Naive thymus-derived CD4-positive, alpha-beta T cell (primary cell): Measurements from ENCODE around the gene NEDD4L. TPM values are rescaled to one million over a fixed set of nuclear protein-coding genes. Genes with fewer than 3 reads are reported as not detected.
"Not testable (repeated sequence)": the region's sequence is repeated elsewhere in the genome, so short reads cannot be mapped to it uniquely, and the experiment has no call there.

Source experiments
- ATAC-seq: fragments of 150-1000 bp; cut with Tn5 transposase; 2 replicates; pipeline ENCODE4 v1.10.0; 2021; ENCODE audit warnings: mild to moderate bottlenecking, moderate library complexity
- CTCF ChIA-PET: fragments of 350-600 bp; sonication (Branson Sonifier 250); formaldehyde crosslinking; loops from one replicate; lab custom pipeline; 2021; ENCODE audit warnings: antibody characterized with exemption; lab: Charles Lee
- POLR2A ChIA-PET: fragments of 350-600 bp; sonication (Branson Sonifier 250); formaldehyde crosslinking; loops from one replicate; lab custom pipeline; 2021; ENCODE audit warnings: antibody characterized with exemption, inconsistent platforms; lab: Charles Lee
- DNase-seq, 9 donors: peaks; one replicate each; pipeline versions ENCODE4 v3.0.0 to v3.0.0-alpha.2; 2020 to 2022; ENCODE audit warnings: mixed read lengths in 1 of 9
- H3K27ac ChIP-seq: one replicate; pipeline ENCODE4 v1.7.0; 2013; ENCODE audit warnings: mild to moderate bottlenecking, low read depth, low read length, moderate library complexity
- H3K27me3 ChIP-seq, 2 donors: one replicate each; pipeline ENCODE4 v1.7.0; 2013; ENCODE audit warnings: low read length in 2 of 2, mild to moderate bottlenecking in 2 of 2, moderate library complexity in 2 of 2; ENCODE audit not compliant: control insufficient read depth in 2 of 2, insufficient read depth in 2 of 2
- H3K36me3 ChIP-seq, 3 experiments: 1 replicate in 2 of 3; 2 replicates in 1 of 3; pipeline ENCODE4 v1.7.0; 2013; ENCODE audit warnings: low read length in 3 of 3, mild to moderate bottlenecking in 3 of 3, moderate library complexity in 1 of 3; ENCODE audit not compliant: insufficient read depth in 3 of 3, control insufficient read depth in 2 of 3
- H3K4me1 ChIP-seq, 2 donors: one replicate each; pipeline ENCODE4 v1.7.0; 2013; ENCODE audit warnings: low read length in 2 of 2, mild to moderate bottlenecking in 2 of 2, moderate library complexity in 1 of 2; ENCODE audit not compliant: control insufficient read depth in 2 of 2, insufficient read depth in 2 of 2
- H3K4me3 ChIP-seq: 2 replicates; pipeline ENCODE4 v1.7.0; 2013; ENCODE audit warnings: mild to moderate bottlenecking, low read length
- H3K9me3 ChIP-seq, 3 experiments: 1 replicate in 2 of 3; 2 replicates in 1 of 3; pipeline ENCODE4 v1.7.0; 2013; ENCODE audit warnings: low read length in 3 of 3; ENCODE audit not compliant: control insufficient read depth in 2 of 3
- H3K27ac Mint-ChIP-seq, 9 donors: one replicate each; pipeline ENCODE4 v1.8.0; 2020 to 2022; ENCODE audit warnings: mixed read lengths in 9 of 9, mild to moderate bottlenecking in 8 of 9, moderate library complexity in 5 of 9, inconsistent platforms in 2 of 9
- H3K27me3 Mint-ChIP-seq, 5 donors: one replicate each; pipeline ENCODE4 v1.8.0; 2021 to 2022; ENCODE audit warnings: mixed read lengths in 5 of 5, mild to moderate bottlenecking in 1 of 5
- H3K36me3 Mint-ChIP-seq, 5 donors: one replicate each; pipeline ENCODE4 v1.8.0; 2020 to 2022; ENCODE audit warnings: mixed read lengths in 5 of 5, mild to moderate bottlenecking in 3 of 5, inconsistent platforms in 1 of 5
- H3K4me1 Mint-ChIP-seq, 7 donors: one replicate each; pipeline ENCODE4 v1.8.0; 2020 to 2022; ENCODE audit warnings: mixed read lengths in 7 of 7, mild to moderate bottlenecking in 3 of 7, inconsistent platforms in 1 of 7
- H3K4me3 Mint-ChIP-seq, 10 donors: one replicate each; pipeline ENCODE4 v1.8.0; 2020 to 2022; ENCODE audit warnings: mild to moderate bottlenecking in 10 of 10, mixed read lengths in 10 of 10, moderate library complexity in 6 of 10, inconsistent platforms in 2 of 10
- H3K9me3 Mint-ChIP-seq, 11 donors: one replicate each; pipeline ENCODE4 v1.8.0; 2020 to 2022; ENCODE audit warnings: mixed read lengths in 11 of 11, mild to moderate bottlenecking in 4 of 11, inconsistent platforms in 1 of 11, moderate library complexity in 1 of 11
- intact Hi-C, 2 donors: fragments of 100-400 bp; cut with micrococcal nuclease; formaldehyde crosslinking; loops; one replicate each; pipeline ENCODE4 v1.15.1; 2023
- polyA plus RNA-seq, 2 donors: library from polyadenylated mRNA; unstranded; fragments of 300-500 nt; fragmentation: Illumina TruSeq; gene quantifications; one replicate each; pipeline ENCODE4 v1.2.3, GENCODE V29; 2021
- total RNA-seq, 6 experiments: library from RNA in 5 of 6; stranded (reverse) in 5 of 6; gene quantifications; 1 replicate in 5 of 6; 2 replicates in 1 of 6; pipeline ENCODE4 v1.2.3 and lab custom pipeline; 2021 to 2026

The NEDD4L gene
- total and polyA plus RNA-seq, 7 experiments from 2014 or later = 1.1 to 10.3 (median 4.2) TPM

GRCh38 chr18:58168993-58169392 is 125.0 kb downstream of the NEDD4L start:
- ChIA-PET CTCF (no interaction called here), POLR2A (no interaction called here)
- no peaks in the 10 kb centered on the region for H3K36me3 Mint-ChIP-seq
- no peaks in the 10 kb centered on the region for H3K9me3 Mint-ChIP-seq
- ATAC-seq (no peak), DNase-seq (no peak)
- no peaks in the 10 kb centered on the region for H3K4me1 Mint-ChIP-seq
- Histone ChIP-seq H3K36me3 (no peaks in the 10 kb centered on the region), H3K4me3 (no peak overlapping the region), H3K9me3 (no peaks in the 10 kb centered on the region), H3K27ac (no peak overlapping the region), H3K4me1 (no peaks in the 10 kb centered on the region), H3K27me3 (no peaks in the 10 kb centered on the region)
- no peak overlapping the region for H3K4me3 Mint-ChIP-seq
- H3K27me3 Mint-ChIP-seq = peaks cover 0 to 15% (median 0%) of the 10 kb centered on the region in 5 donors
- H3K27ac Mint-ChIP-seq = no peak overlapping the region
- intact Hi-C loops = no loop called here

- H3K9me3 Mint-ChIP-seq = no peaks in the 10 kb centered on the region
- peaks cover 0 to 15% (median 0%) of the 10 kb centered on the region in 5 donors for H3K27me3 Mint-ChIP-seq
- ATAC-seq (no peak), DNase-seq (no peak)
- POLR2A ChIA-PET = no interaction called here
- H3K4me1 Mint-ChIP-seq = no peaks in the 10 kb centered on the region
- no peaks in the 10 kb centered on the region for H3K36me3 Mint-ChIP-seq
- no peak overlapping the region for H3K4me3 Mint-ChIP-seq
- intact Hi-C loops = no loop called here
- no peaks in the 10 kb centered on the region for H3K36me3 ChIP-seq
- H3K9me3 ChIP-seq = no peaks in the 10 kb centered on the region
- no peaks in the 10 kb centered on the region for H3K4me1 ChIP-seq
- no peak overlapping the region for H3K27ac Mint-ChIP-seq
- no peaks in the 10 kb centered on the region for H3K27me3 ChIP-seq
- H3K27ac ChIP-seq = no peak overlapping the region
- no peak overlapping the region for H3K4me3 ChIP-seq
- CTCF ChIA-PET = no interaction called here
These were observed 125.4 kb downstream of the NEDD4L start for GRCh38 chr18:58169472-58169871.

- H3K4me3 ChIP-seq, H3K27ac Mint-ChIP-seq, H3K4me3 Mint-ChIP-seq, POLR2A ChIA-PET, H3K36me3 Mint-ChIP-seq, intact Hi-C loops, H3K9me3 ChIP-seq, H3K27ac ChIP-seq, DNase-seq, H3K4me1 ChIP-seq, CTCF ChIA-PET, ATAC-seq, H3K4me1 Mint-ChIP-seq, H3K9me3 Mint-ChIP-seq, H3K27me3 ChIP-seq, H3K36me3 ChIP-seq: not testable (repeated sequence)
- H3K27me3 Mint-ChIP-seq = peaks cover 0 to 15% (median 0%) of the 10 kb centered on the region in 5 donors
These were observed 126.0 kb downstream of the NEDD4L start for GRCh38 chr18:58170036-58170435.

GRCh38 chr18:58172031-58172430 is 128.0 kb downstream of the NEDD4L start:
- H3K4me3 Mint-ChIP-seq = no peak overlapping the region
- H3K4me1 Mint-ChIP-seq = no peaks in the 10 kb centered on the region
- CTCF ChIA-PET = interaction anchor here (1.3 kb wide), 1 partner anchor 9 kb away, joined by 7 read pairs; no protein-coding TSS in a partner anchor

GRCh38 chr18:58174285-58174684 is 130.3 kb downstream of the NEDD4L start:
- Mint-ChIP-seq H3K27ac (peak overlapping the region in 1 of 9 donors; percentile 55), H3K4me1 (no peaks in the 10 kb centered on the region), H3K36me3 (no peaks in the 10 kb centered on the region), H3K27me3 (peaks cover 0 to 10% (median 0%) of the 10 kb centered on the region in 5 donors), H3K9me3 (no peaks in the 10 kb centered on the region), H3K4me3 (no peak overlapping the region)
- no peaks in the 10 kb centered on the region for H3K9me3 ChIP-seq
- no peaks in the 10 kb centered on the region for H3K27me3 ChIP-seq
- ATAC-seq = no peak
- DNase-seq = no peak
- no peak overlapping the region for H3K27ac ChIP-seq
- intact Hi-C loops = no loop called here
- CTCF ChIA-PET = no interaction called here
- H3K36me3 ChIP-seq = no peaks in the 10 kb centered on the region
- no peak overlapping the region for H3K4me3 ChIP-seq
- no peaks in the 10 kb centered on the region for H3K4me1 ChIP-seq
- POLR2A ChIA-PET = no interaction called here

More at GRCh38 chr18:58172031-58172430, 128.0 kb downstream of the NEDD4L start:
- intact Hi-C loops = no loop called here
- POLR2A ChIA-PET = no interaction called here
- Histone ChIP-seq H3K4me3 (no peak overlapping the region), H3K27ac (no peak overlapping the region), H3K27me3 (no peaks in the 10 kb centered on the region), H3K36me3 (no peaks in the 10 kb centered on the region), H3K4me1 (no peaks in the 10 kb centered on the region), H3K9me3 (no peaks in the 10 kb centered on the region)
- no peaks in the 10 kb centered on the region for H3K36me3 Mint-ChIP-seq
- DNase-seq (no peak), ATAC-seq (no peak)
- H3K27me3 Mint-ChIP-seq = peaks cover 0 to 13% (median 0%) of the 10 kb centered on the region in 5 donors
- H3K9me3 Mint-ChIP-seq = no peaks in the 10 kb centered on the region
- no peak overlapping the region for H3K27ac Mint-ChIP-seq

- H3K36me3 Mint-ChIP-seq = no peaks in the 10 kb centered on the region
- DNase-seq = no peak
- H3K4me1 Mint-ChIP-seq = no peaks in the 10 kb centered on the region
- CTCF ChIA-PET = no interaction called here
- H3K4me3 Mint-ChIP-seq = no peak overlapping the region
- Histone ChIP-seq H3K27me3 (no peaks in the 10 kb centered on the region), H3K36me3 (no peaks in the 10 kb centered on the region), H3K27ac (no peak overlapping the region), H3K4me1 (no peaks in the 10 kb centered on the region), H3K4me3 (no peak overlapping the region), H3K9me3 (no peaks in the 10 kb centered on the region)
- no peak for ATAC-seq
- H3K9me3 Mint-ChIP-seq = no peaks in the 10 kb centered on the region
- no peak overlapping the region for H3K27ac Mint-ChIP-seq
- H3K27me3 Mint-ChIP-seq = peaks cover 0 to 10% (median 4%) of the 10 kb centered on the region in 5 donors
- intact Hi-C loops = no loop called here
- POLR2A ChIA-PET = no interaction called here
These were observed 131.2 kb downstream of the NEDD4L start for GRCh38 chr18:58175122-58175785.

GRCh38 chr18:58175786-58176176 is 131.8 kb downstream of the NEDD4L start:
- no peak overlapping the region for H3K4me3 Mint-ChIP-seq
- ATAC-seq (no peak), DNase-seq (no peak)
- Histone ChIP-seq H3K9me3 (no peaks in the 10 kb centered on the region), H3K4me1 (no peaks in the 10 kb centered on the region), H3K27ac (no peak overlapping the region), H3K36me3 (no peaks in the 10 kb centered on the region), H3K4me3 (no peak overlapping the region), H3K27me3 (no peaks in the 10 kb centered on the region)
- peaks cover 0 to 4% (median 0%) of the 10 kb centered on the region in 7 donors for H3K4me1 Mint-ChIP-seq
- H3K27ac Mint-ChIP-seq = no peak overlapping the region
- peaks cover 0 to 12% (median 9%) of the 10 kb centered on the region in 5 donors for H3K27me3 Mint-ChIP-seq
- intact Hi-C loops = no loop called here
- POLR2A ChIA-PET = no interaction called here
- H3K36me3 Mint-ChIP-seq = no peaks in the 10 kb centered on the region
- CTCF ChIA-PET = no interaction called here
- H3K9me3 Mint-ChIP-seq = no peaks in the 10 kb centered on the region
